ENCODE data around the gene NR2C2. TPM values are rescaled to one million over a fixed set of nuclear protein-coding genes. Genes with fewer than 3 reads are reported as not detected.

The NR2C2 gene
- total RNA-seq, 1 experiment from 2014 or later, result 41.5 TPM

- no peak for DNase-seq
- CTCF ChIA-PET, result no interaction called here
- H3K4me3 Mint-ChIP-seq (ENCODE audit: low read depth, unreplicated experiment), result no peak overlapping the region
- no peak overlapping the region for H3K27ac Mint-ChIP-seq (ENCODE audit: unreplicated experiment)
- H3K9me3 Mint-ChIP-seq (ENCODE audit: low read depth, unreplicated experiment), result no peaks in the 10 kb centered on the region
- no TSS peak for BruUV-seq (replicated peaks)
- intact Hi-C loops (cut with micrococcal nuclease; ENCODE audit: unreplicated experiment), result no loop called here
- H3K36me3 Mint-ChIP-seq (ENCODE audit: insufficient read depth, unreplicated experiment), result no peaks in the 10 kb centered on the region
- H3K4me1 Mint-ChIP-seq (ENCODE audit: low read depth, unreplicated experiment), result peaks cover 31% of the 10 kb centered on the region
- H3K27me3 Mint-ChIP-seq (ENCODE audit: unreplicated experiment), result no peaks in the 10 kb centered on the region
- no peak for TF ChIP-seq CTCF (IDR thresholded peaks at IDR 0.05; ENCODE audit: unreplicated experiment)
Observed at GRCh38 chr3:14959359-14959943, 12.1 kb downstream of the NR2C2 start.

GRCh38 chr3:14962762-14963161 lies 15.4 kb downstream of the NR2C2 start:
- H3K4me1 Mint-ChIP-seq (ENCODE audit: low read depth, unreplicated experiment), result peaks cover 25% of the 10 kb centered on the region
- H3K27me3 Mint-ChIP-seq (ENCODE audit: unreplicated experiment), result no peaks in the 10 kb centered on the region
- no peak for DNase-seq
- intact Hi-C loops (cut with micrococcal nuclease; ENCODE audit: unreplicated experiment), result no loop called here
- no peak overlapping the region for H3K27ac Mint-ChIP-seq (ENCODE audit: unreplicated experiment)
- no peak overlapping the region for H3K4me3 Mint-ChIP-seq (ENCODE audit: low read depth, unreplicated experiment)
- no peaks in the 10 kb centered on the region for H3K36me3 Mint-ChIP-seq (ENCODE audit: insufficient read depth, unreplicated experiment)
- no peak for TF ChIP-seq CTCF (IDR thresholded peaks at IDR 0.05; ENCODE audit: unreplicated experiment)
- CTCF ChIA-PET, result no interaction called here
- H3K9me3 Mint-ChIP-seq (ENCODE audit: low read depth, unreplicated experiment), result no peaks in the 10 kb centered on the region
- BruUV-seq (replicated peaks), result no TSS peak

GRCh38 chr3:14967285-14967684 lies 19.9 kb downstream of the NR2C2 start:
- DNase-seq, result no peak
- CTCF ChIA-PET, result no interaction called here
- BruUV-seq (replicated peaks), result no TSS peak
- intact Hi-C loops (cut with micrococcal nuclease; ENCODE audit: unreplicated experiment), result no loop called here
- no peak for TF ChIP-seq CTCF (IDR thresholded peaks at IDR 0.05; ENCODE audit: unreplicated experiment)
- Mint-ChIP-seq H3K36me3 (ENCODE audit: insufficient read depth, unreplicated experiment) (no peaks in the 10 kb centered on the region), H3K4me1 (ENCODE audit: low read depth, unreplicated experiment) (peaks cover 10% of the 10 kb centered on the region), H3K27me3 (ENCODE audit: unreplicated experiment) (no peaks in the 10 kb centered on the region), H3K4me3 (ENCODE audit: low read depth, unreplicated experiment) (no peak overlapping the region), H3K9me3 (ENCODE audit: low read depth, unreplicated experiment) (no peaks in the 10 kb centered on the region), H3K27ac (ENCODE audit: unreplicated experiment) (no peak overlapping the region)

GRCh38 chr3:14969671-14970070 lies 22.3 kb downstream of the NR2C2 start:
- Mint-ChIP-seq H3K4me1 (ENCODE audit: low read depth, unreplicated experiment) (no peaks in the 10 kb centered on the region), H3K27ac (ENCODE audit: unreplicated experiment) (no peak overlapping the region), H3K36me3 (ENCODE audit: insufficient read depth, unreplicated experiment) (no peaks in the 10 kb centered on the region), H3K9me3 (ENCODE audit: low read depth, unreplicated experiment) (peaks cover 2% of the 10 kb centered on the region), H3K27me3 (ENCODE audit: unreplicated experiment) (no peaks in the 10 kb centered on the region), H3K4me3 (ENCODE audit: low read depth, unreplicated experiment) (no peak overlapping the region)
- TF ChIP-seq CTCF (IDR thresholded peaks at IDR 0.05; ENCODE audit: unreplicated experiment), result no peak
- CTCF ChIA-PET, result no interaction called here
- DNase-seq, result no peak
- intact Hi-C loops (cut with micrococcal nuclease; ENCODE audit: unreplicated experiment), result no loop called here
- no TSS peak for BruUV-seq (replicated peaks)
